Measurements from ENCODE around the gene CCL22.

The CCL22 gene

GRCh38 chr16:57367116-57367752, 8.7 kb downstream of the CCL22 start:
- TF ChIP-seq EP300 (IDR thresholded peaks at IDR 0.05; ENCODE audit: borderline replicate concordance) (no peak), NFIC (IDR thresholded peaks at IDR 0.05) (0 out of 2 replicates have a peak, but pooled peaks have one; percentile 11), TAF1 (IDR thresholded peaks at IDR 0.05; ENCODE audit: low read depth) (no peak)

DNA sequence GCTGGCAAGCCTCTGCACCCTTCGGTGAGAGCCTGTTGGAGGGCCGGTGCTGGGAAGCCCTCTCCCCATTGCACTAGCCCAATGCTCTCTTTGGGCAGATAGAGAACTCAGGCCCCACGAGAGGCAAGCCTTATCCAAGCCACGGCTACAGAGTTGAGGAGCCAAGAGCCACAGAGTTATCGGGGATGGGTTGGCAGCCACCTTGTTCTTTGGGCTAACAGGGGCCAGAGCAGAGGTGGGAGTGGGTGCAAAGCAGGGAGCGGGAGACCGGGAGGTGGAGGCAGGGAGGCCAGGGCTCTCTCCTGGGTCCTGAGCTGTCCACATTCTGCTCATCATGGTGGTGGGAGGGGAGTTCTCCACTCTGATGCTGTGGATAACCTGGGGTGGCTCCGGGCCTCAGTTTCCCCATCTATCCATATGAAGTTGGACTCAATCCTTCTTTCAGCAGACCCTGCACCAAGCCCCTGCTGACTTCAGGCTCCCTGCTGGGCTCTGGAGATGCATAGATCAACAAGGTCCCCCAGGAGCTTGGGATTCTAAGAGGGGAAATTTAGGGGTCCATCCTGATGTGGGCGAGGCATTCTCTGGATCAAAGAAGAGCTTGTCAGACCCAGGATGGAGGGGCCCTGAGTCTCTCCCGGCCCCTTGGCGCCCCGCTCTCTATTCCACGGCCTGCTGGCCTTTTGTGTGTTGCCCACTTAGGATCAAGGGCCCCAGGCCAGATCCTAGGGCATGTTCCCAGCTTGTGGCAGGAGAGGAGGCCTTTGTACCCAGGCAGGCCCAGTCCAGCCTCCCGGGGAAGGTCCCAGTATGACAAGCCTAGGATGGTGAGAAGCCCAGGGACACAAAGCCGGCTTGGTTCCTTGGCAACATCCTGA, 13.2 kb downstream of the CCL22 start:
- TF ChIP-seq ZBTB7A (IDR thresholded peaks at IDR 0.05; ENCODE audit: low read depth) = no peak
- TF ChIP-seq MAX (IDR thresholded peaks at IDR 0.05) = no peak
- TF ChIP-seq EGR1 (IDR thresholded peaks at IDR 0.05) = no peak
- TF ChIP-seq REST (IDR thresholded peaks at IDR 0.05; ENCODE audit: low read depth) = no peak

DNA sequence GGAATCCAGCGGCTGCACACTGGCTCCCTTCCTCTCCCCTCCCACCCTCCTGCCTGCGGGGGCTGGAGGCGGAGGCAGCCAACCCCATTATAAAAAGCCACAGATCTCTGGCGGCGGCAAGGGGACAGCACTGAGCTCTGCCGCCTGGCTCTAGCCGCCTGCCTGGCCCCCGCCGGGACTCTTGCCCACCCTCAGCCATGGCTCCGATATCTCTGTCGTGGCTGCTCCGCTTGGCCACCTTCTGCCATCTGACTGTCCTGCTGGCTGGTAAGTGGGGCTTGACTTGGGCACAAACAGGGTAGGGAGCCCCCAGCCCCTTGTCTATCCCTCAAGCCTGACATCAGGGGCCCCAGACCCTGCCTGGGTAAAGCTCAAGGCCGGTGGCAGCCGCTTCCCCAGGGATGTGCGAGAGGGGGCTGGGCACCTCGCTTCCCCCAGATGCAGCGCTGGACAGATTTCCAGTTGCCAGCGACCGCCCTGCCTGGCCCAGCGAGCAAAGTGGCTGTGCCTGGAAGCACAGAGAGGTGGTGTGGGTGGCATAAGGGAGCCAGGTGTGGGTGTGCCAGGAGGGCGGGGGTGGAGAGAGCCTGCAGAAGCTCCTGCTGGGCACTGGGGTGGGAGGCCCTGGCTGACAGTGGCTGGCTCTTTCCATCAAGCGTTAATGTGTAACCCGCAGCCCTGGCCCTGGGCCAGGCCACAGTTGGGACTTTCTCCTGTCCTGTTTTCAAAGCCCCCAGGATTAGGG, 14.0 kb downstream of the CCL22 start, which contains the start of gene CX3CL1:
Gene CX3CL1 (plus strand): TSS at position 119 of the 745 bp plus-strand sequence. CDS start 79 bp downstream, at position 198.
- TF ChIP-seq NFIC (IDR thresholded peaks at IDR 0.05) (no peak), ZBTB7A (IDR thresholded peaks at IDR 0.05; ENCODE audit: low read depth) (peak; percentile 53; the same call in 1 of the 2 replicates), RAD21 (IDR thresholded peaks at IDR 0.05; ENCODE audit: low read depth) (no peak), YY1 (IDR thresholded peaks at IDR 0.05; ENCODE audit: low read depth) (no peak), TAF1 (IDR thresholded peaks at IDR 0.05; ENCODE audit: low read depth) (no peak), FOXM1 (IDR thresholded peaks at IDR 0.05; ENCODE audit: borderline replicate concordance, low read depth) (no peak), EGR1 (IDR thresholded peaks at IDR 0.05) (peak; percentile 56; the same call in 1 of the 2 replicates)

DNA sequence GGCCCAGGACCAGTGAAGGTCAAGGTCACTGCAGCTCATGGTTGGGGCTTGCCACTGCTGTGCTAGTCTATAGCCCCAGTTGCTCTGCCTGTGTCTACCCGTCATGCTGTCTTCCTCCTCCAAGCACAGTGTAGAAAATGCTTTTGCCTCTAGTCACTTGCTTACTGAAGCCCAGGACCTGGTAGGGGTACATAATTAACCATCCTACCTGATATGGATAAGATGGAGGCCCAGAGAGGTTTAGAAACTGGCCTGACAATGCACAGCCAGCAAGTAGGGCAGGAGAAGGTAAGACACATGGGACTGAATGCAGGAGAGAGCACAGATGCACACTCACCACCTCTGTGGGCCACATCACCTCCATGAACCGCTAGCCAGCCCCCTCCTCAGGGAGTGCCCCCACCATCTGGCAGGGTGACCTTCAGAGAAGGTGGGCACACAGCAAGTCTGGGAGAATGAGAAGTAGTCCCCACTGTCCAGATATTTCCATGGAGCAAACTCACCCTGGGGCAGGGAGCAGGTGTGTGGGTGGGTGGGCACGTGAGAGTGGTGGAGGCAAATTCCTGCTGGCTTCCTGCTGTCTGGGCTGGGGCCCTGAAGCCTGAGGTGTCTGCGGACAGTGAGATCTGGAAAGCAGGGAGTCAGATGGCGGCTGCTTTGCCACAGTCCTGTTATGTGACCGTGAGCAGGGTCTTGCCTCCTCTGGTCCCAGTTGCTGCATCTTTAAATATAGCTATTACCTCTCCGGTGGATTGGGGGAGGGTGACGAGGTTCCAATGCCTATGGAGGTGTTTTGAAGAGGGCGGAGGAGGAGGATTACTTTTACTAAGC, 14.7 kb downstream of the CCL22 start:
- TF ChIP-seq ZBTB7A (IDR thresholded peaks at IDR 0.05; ENCODE audit: low read depth) = no peak
- no peak for TF ChIP-seq EP300 (IDR thresholded peaks at IDR 0.05; ENCODE audit: borderline replicate concordance)

- TF ChIP-seq TEAD4 (IDR thresholded peaks at IDR 0.05) (no peak), RAD21 (IDR thresholded peaks at IDR 0.05; ENCODE audit: low read depth) (no peak), NFIC (IDR thresholded peaks at IDR 0.05) (no peak), TCF12 (IDR thresholded peaks at IDR 0.05; ENCODE audit: low read depth) (no peak), MAX (IDR thresholded peaks at IDR 0.05) (no peak), CEBPB (IDR thresholded peaks at IDR 0.05) (no peak), EGR1 (IDR thresholded peaks at IDR 0.05) (no peak), EP300 (IDR thresholded peaks at IDR 0.05; ENCODE audit: borderline replicate concordance) (no peak), REST (IDR thresholded peaks at IDR 0.05; ENCODE audit: low read depth) (no peak), TAF1 (IDR thresholded peaks at IDR 0.05; ENCODE audit: low read depth) (no peak), FOXM1 (IDR thresholded peaks at IDR 0.05; ENCODE audit: borderline replicate concordance, low read depth) (no peak)
- TF ChIP-seq, protein P1, sequence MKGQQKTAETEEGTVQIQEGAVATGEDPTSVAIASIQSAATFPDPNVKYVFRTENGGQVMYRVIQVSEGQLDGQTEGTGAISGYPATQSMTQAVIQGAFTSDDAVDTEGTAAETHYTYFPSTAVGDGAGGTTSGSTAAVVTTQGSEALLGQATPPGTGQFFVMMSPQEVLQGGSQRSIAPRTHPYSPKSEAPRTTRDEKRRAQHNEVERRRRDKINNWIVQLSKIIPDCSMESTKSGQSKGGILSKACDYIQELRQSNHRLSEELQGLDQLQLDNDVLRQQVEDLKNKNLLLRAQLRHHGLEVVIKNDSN (IDR thresholded peaks at IDR 0.05) = no peak
These were observed 15.5 kb downstream of the CCL22 start for GRCh38 chr16:57374067-57374534.

Measured in Ishikawa (cell line).